Panc1 (cell line): ENCODE measurements around the gene GPX3.

Experiments used
- CTCF ChIP-seq: fragments of 450-650 bp; IDR thresholded peaks from 2 replicates; pipeline ENCODE4 v1.5.1; 2017; ENCODE audit warnings: mild to moderate bottlenecking
- POLR2AphosphoS5 ChIP-seq: IDR thresholded peaks from 2 replicates; pipeline ENCODE4 v1.6.1; 2012; ENCODE audit warnings: mild to moderate bottlenecking, low read depth, low read length, moderate library complexity
- REST ChIP-seq, 2 experiments: IDR thresholded peaks; 2 replicates each; pipeline ENCODE4 v1.6.1; 2011 to 2012; ENCODE audit warnings: low read depth in 2 of 2, control low read depth in 1 of 2, low read length in 1 of 2, mild to moderate bottlenecking in 1 of 2, moderate library complexity in 1 of 2; ENCODE audit not compliant: insufficient read depth in 1 of 2
- SIN3A ChIP-seq: IDR thresholded peaks from 2 replicates; pipeline ENCODE4 v1.6.1; 2012; ENCODE audit warnings: low read depth, mild to moderate bottlenecking, low read length, moderate library complexity, borderline replicate concordance; ENCODE audit not compliant: insufficient read depth
- TCF7L2 ChIP-seq: IDR thresholded peaks from 2 replicates; pipeline ENCODE4 v1.6.1; 2011; ENCODE audit warnings: mild to moderate bottlenecking, low read depth, low read length, inconsistent platforms

GRCh38 chr5:151063142-151063989 is 43.0 kb downstream of the GPX3 start:
- no peak for TF ChIP-seq CTCF
- no peak for TF ChIP-seq REST (IDR thresholded peaks at IDR 0.05; ENCODE audit: insufficient read depth in 1 of 2, low read depth in 2 of 2, low read length in 1 of 2)
- TF ChIP-seq POLR2AphosphoS5 = no peak
- no peak for TF ChIP-seq TCF7L2
- no peak for TF ChIP-seq SIN3A
